ENCODE results near the gene FOXC2. TPM values are rescaled to one million over a fixed set of nuclear protein-coding genes. Genes with fewer than 3 reads are reported as not detected.

The FOXC2 gene
- polyA plus RNA-seq, 1 donor (not counting 4 experiments of a cell fraction or from before 2014, with no cell fraction given), result not detected

DNA sequence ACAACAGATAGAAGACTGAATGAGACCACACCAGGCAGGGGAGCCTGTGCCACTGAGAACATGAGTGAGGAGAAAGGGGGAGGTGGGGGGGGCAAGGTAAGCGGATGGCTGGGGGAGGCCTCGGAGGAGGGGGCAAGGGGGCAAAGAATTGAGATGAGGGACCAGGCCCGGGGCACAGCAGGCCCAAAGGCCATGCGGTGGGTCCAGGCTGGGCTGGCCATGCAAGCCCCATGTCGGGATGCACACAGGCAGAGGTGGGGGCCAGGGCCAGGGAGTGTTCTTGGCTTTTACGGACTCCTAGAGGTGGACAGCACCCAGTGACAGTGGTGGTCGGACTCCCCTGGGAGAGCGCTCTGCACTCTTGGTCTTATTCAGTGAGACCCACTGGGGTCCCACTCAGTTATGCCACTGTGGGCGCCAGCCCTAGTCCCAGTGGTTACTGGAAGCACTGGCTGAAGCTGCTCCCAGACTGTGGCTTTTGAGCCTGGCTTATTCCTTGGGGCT is 6.8 kb upstream of the FOXC2 start:
- H3K36me3 ChIP-seq (ENCODE audit: control insufficient read depth in 2 of 2, extremely low read depth in 1 of 2, insufficient read depth in 2 of 2, low read length in 2 of 2), result no peaks in the 10 kb centered on the region
- no peak overlapping the region for H3K9ac ChIP-seq (ENCODE audit: control insufficient read depth, extremely low read depth, insufficient read depth, low read length)
- no peaks in the 10 kb centered on the region for H3K79me2 ChIP-seq (ENCODE audit: control insufficient read depth, insufficient read depth, low read length)
- H4K20me1 ChIP-seq (ENCODE audit: control insufficient read depth, extremely low read depth, insufficient read depth, low read length), result no peaks in the 10 kb centered on the region
- DNase-seq (ENCODE audit: low read depth, low spot score) (no peak), FAIRE-seq (no peak)
- H2AFZ ChIP-seq (ENCODE audit: control insufficient read depth, low read length), result no peak overlapping the region
- no peaks in the 10 kb centered on the region for H3K9me1 ChIP-seq (ENCODE audit: control insufficient read depth, extremely low read depth, insufficient read depth, low read length)
- H3K27ac ChIP-seq (ENCODE audit: control insufficient read depth, insufficient read depth, low read length), result no peak overlapping the region
- peaks cover 15% of the 10 kb centered on the region for H3K27me3 ChIP-seq (ENCODE audit: control insufficient read depth, extremely low read depth, insufficient read depth, low read length)
- peaks cover 17% of the 10 kb centered on the region for H3K4me1 ChIP-seq (ENCODE audit: control insufficient read depth, extremely low read depth, insufficient read depth, low read length)
- TF ChIP-seq EZH2 (IDR thresholded peaks at IDR 0.05; ENCODE audit: low read length), result no peak
- TF ChIP-seq, protein P1, sequence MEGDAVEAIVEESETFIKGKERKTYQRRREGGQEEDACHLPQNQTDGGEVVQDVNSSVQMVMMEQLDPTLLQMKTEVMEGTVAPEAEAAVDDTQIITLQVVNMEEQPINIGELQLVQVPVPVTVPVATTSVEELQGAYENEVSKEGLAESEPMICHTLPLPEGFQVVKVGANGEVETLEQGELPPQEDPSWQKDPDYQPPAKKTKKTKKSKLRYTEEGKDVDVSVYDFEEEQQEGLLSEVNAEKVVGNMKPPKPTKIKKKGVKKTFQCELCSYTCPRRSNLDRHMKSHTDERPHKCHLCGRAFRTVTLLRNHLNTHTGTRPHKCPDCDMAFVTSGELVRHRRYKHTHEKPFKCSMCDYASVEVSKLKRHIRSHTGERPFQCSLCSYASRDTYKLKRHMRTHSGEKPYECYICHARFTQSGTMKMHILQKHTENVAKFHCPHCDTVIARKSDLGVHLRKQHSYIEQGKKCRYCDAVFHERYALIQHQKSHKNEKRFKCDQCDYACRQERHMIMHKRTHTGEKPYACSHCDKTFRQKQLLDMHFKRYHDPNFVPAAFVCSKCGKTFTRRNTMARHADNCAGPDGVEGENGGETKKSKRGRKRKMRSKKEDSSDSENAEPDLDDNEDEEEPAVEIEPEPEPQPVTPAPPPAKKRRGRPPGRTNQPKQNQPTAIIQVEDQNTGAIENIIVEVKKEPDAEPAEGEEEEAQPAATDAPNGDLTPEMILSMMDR (optimal IDR thresholded peaks at IDR 0.05 in 1 of 3, IDR thresholded peaks at IDR 0.05 in 1 of 3, conservative IDR thresholded peaks at IDR 0.05 in 1 of 3; ENCODE audit: extremely low read depth in 1 of 3, insufficient read depth in 2 of 3, low read length in 3 of 3), result no peak
- H3K9me3 ChIP-seq (ENCODE audit: control insufficient read depth, low read depth, low read length), result no peaks in the 10 kb centered on the region
- dilution Hi-C loops (cut with MboI; ENCODE audit: extremely low pct_ligation_motif_present, low sequenced_read_pairs), result loop anchor here (25.0 kb wide), 1 partner anchor 702 kb away; no protein-coding TSS in a partner anchor
- no peak overlapping the region for H3K4me3 ChIP-seq (ENCODE audit: control insufficient read depth in 2 of 3, extremely low read depth in 1 of 3, insufficient read depth in 2 of 3, low read depth in 1 of 3, low read length in 3 of 3)
- H3K4me2 ChIP-seq (ENCODE audit: control insufficient read depth, extremely low read depth, insufficient read depth, low read depth, low read length), result no peak overlapping the region

DNA sequence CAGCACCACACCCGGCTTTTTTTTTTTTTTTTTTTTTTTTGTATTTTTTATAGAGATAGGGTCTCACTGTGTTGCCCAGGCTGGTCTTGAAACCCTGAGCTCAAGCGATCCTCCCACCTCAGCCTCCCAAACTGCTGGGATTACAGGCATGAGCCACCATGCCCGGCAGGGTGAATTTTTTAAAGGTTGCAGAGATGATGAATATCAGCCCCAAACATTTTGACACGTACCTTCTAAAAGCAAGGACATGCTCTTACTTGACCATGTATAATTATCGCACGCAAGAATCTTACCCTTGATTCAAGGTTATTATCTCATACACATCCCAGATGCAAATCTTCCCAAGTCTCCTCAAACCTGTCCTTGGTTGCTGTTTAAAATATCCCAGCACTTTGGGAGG is 4.3 kb upstream of the FOXC2 start:
- TF ChIP-seq, protein P1 (optimal IDR thresholded peaks at IDR 0.05 in 1 of 3, IDR thresholded peaks at IDR 0.05 in 1 of 3, conservative IDR thresholded peaks at IDR 0.05 in 1 of 3; ENCODE audit: extremely low read depth in 1 of 3, insufficient read depth in 2 of 3, low read length in 3 of 3), result no peak
- TF ChIP-seq EZH2 (IDR thresholded peaks at IDR 0.05; ENCODE audit: low read length), result no peak

More for the DNA sequence above, 4.3 kb upstream of the FOXC2 start:
- H3K79me2 ChIP-seq (ENCODE audit: control insufficient read depth, insufficient read depth, low read length), result no peaks in the 10 kb centered on the region
- no peak for DNase-seq (ENCODE audit: low read depth, low spot score)
- H2AFZ ChIP-seq (ENCODE audit: control insufficient read depth, low read length), result no peak overlapping the region
- H3K27ac ChIP-seq (ENCODE audit: control insufficient read depth, insufficient read depth, low read length), result no peak overlapping the region
- no peaks in the 10 kb centered on the region for H3K9me3 ChIP-seq (ENCODE audit: control insufficient read depth, low read depth, low read length)
- H3K4me1 ChIP-seq (ENCODE audit: control insufficient read depth, extremely low read depth, insufficient read depth, low read length), result peaks cover 13% of the 10 kb centered on the region
- no peak overlapping the region for H3K9ac ChIP-seq (ENCODE audit: control insufficient read depth, extremely low read depth, insufficient read depth, low read length)
- peaks cover 40% of the 10 kb centered on the region for H3K27me3 ChIP-seq (ENCODE audit: control insufficient read depth, extremely low read depth, insufficient read depth, low read length)
- H3K4me3 ChIP-seq (ENCODE audit: control insufficient read depth in 2 of 3, extremely low read depth in 1 of 3, insufficient read depth in 2 of 3, low read depth in 1 of 3, low read length in 3 of 3), result no peak overlapping the region
- no peak overlapping the region for H3K4me2 ChIP-seq (ENCODE audit: control insufficient read depth, extremely low read depth, insufficient read depth, low read depth, low read length)
- no peak for FAIRE-seq
- no peaks in the 10 kb centered on the region for H3K9me1 ChIP-seq (ENCODE audit: control insufficient read depth, extremely low read depth, insufficient read depth, low read length)
- H3K36me3 ChIP-seq (ENCODE audit: control insufficient read depth in 2 of 2, extremely low read depth in 1 of 2, insufficient read depth in 2 of 2, low read length in 2 of 2), result no peaks in the 10 kb centered on the region
- no peaks in the 10 kb centered on the region for H4K20me1 ChIP-seq (ENCODE audit: control insufficient read depth, extremely low read depth, insufficient read depth, low read length)
- dilution Hi-C loops (cut with MboI; ENCODE audit: extremely low pct_ligation_motif_present, low sequenced_read_pairs), result loop anchor here (25.0 kb wide), 1 partner anchor 700 kb away; no protein-coding TSS in a partner anchor
